PC-9 (cell line): Measurements from ENCODE around the gene TTC7B.

Source experiments
- CTCF ChIP-seq: fragments of 200-600 bp; sonication (generic); conservative IDR thresholded peaks from 2 replicates; pipeline ENCODE4 v1.6.1; 2017; ENCODE audit warnings: mixed run types, antibody characterized with exemption, mild to moderate bottlenecking, moderate library complexity
- EZH2 ChIP-seq: fragments of 200-600 bp; sonication (generic); IDR thresholded peaks from 2 replicates; pipeline ENCODE4 v1.8.0; 2017; ENCODE audit warnings: antibody characterized with exemption, low read depth

- TF ChIP-seq CTCF (peak; percentile 74), EZH2 (no peak)
These were observed 297.3 kb downstream of the TTC7B start for GRCh38 chr14:90518941-90519256.
